K562 (cell line): Measurements from ENCODE around the gene SEC61A1. TPM values are rescaled to one million over a fixed set of nuclear protein-coding genes. Genes with fewer than 3 reads are reported as not detected.

ENCODE experiments used
- CREB1 ChIP-seq, 2 experiments: sonication (generic) in 1 of 2; formaldehyde crosslinking in 1 of 2; IDR thresholded peaks; 2 replicates each; pipeline versions ENCODE4 v1.6.1 to v1.8.0; 2012 to 2022; ENCODE audit warnings: inconsistent platforms in 1 of 2, mild to moderate bottlenecking in 1 of 2, missing genetic modification reagents in 1 of 2, moderate library complexity in 1 of 2
- ELF4 ChIP-seq: fragments of 450-650 bp; formaldehyde crosslinking; IDR thresholded peaks from 2 replicates; pipeline ENCODE4 v1.4.0; 2022; ENCODE audit warnings: missing genetic modification characterization
- HCFC1 ChIP-seq: IDR thresholded peaks from 2 replicates; pipeline ENCODE4 v1.6.1; 2012; ENCODE audit warnings: low read depth, low read length, improper control_type of control experiment
- JUN ChIP-seq, 2 experiments: sonication (generic) in 1 of 2; formaldehyde crosslinking in 1 of 2; IDR thresholded peaks; 2 replicates each; pipeline versions ENCODE4 v1.6.1 to v1.8.0; 2012 to 2022; ENCODE audit warnings: borderline replicate concordance in 2 of 2, mild to moderate bottlenecking in 2 of 2, improper control_type of control experiment in 1 of 2, low read depth in 1 of 2, low read length in 1 of 2, missing genetic modification reagents in 1 of 2
- KAT7 ChIP-seq: sonication (generic); formaldehyde crosslinking; IDR thresholded peaks from 2 replicates; pipeline ENCODE4 v1.8.0; 2022; ENCODE audit warnings: missing genetic modification reagents, mild to moderate bottlenecking, borderline replicate concordance
- MEF2D ChIP-seq: conservative IDR thresholded peaks from 2 replicates; pipeline ENCODE4 v1.6.1; 2016; ENCODE audit warnings: low read depth, missing genetic modification characterization, missing compliant biosample characterization
- SIN3A ChIP-seq, 2 experiments: fragments of 150-350 bp in 1 of 2; IDR thresholded peaks; 2 replicates each; pipeline ENCODE4 v1.6.1; 2011 to 2016; ENCODE audit warnings: borderline replicate concordance in 2 of 2, low read depth in 2 of 2, low read length in 2 of 2, mild to moderate bottlenecking in 2 of 2, moderate library complexity in 2 of 2; ENCODE audit not compliant: control insufficient read depth in 1 of 2
- SMARCE1 ChIP-seq: fragments of 450-650 bp; IDR thresholded peaks from 2 replicates; pipeline ENCODE4 v1.7.1; 2016; ENCODE audit warnings: mild to moderate bottlenecking
- TEAD1 ChIP-seq, 2 experiments: fragments of 450-650 bp in 1 of 2; sonication (generic) in 1 of 2; formaldehyde crosslinking; IDR thresholded peaks; 2 replicates each; pipeline versions ENCODE4 v1.4.0 to v1.8.0; 2020 to 2022; ENCODE audit warnings: mild to moderate bottlenecking in 2 of 2, missing genetic modification reagents in 1 of 2
- TSHZ1 ChIP-seq: fragments of 250-450 bp; sonication (Bioruptor Pico); IDR thresholded peaks from 2 replicates; pipeline ENCODE4 v1.4.0; 2020; ENCODE audit warnings: mild to moderate bottlenecking, moderate library complexity
- ZNF699 ChIP-seq: fragments of 250-450 bp; sonication (Bioruptor Pico); IDR thresholded peaks from 2 replicates; pipeline ENCODE4 v1.8.0; 2021; ENCODE audit warnings: mild to moderate bottlenecking, moderate library complexity; ENCODE audit not compliant: insufficient replicate concordance
- polyA plus RNA-seq, 8 experiments: library from polyadenylated mRNA; depleted of rRNA in 4 of 8; stranded (reverse) in 5 of 8; unstranded in 3 of 8; fragments of >200 nt; fragmentation: Nextera tagmentation in 2 of 8; fragmentation: Illumina TruSeq in 1 of 8; extraction: Ambion mirVana in 2 of 8; extraction: Trizol in 1 of 8; gene quantifications; 2 replicates each; pipeline versions ENCODE4 v1.2.1 to v1.2.3, GENCODE V29; 2011 to 2014; ENCODE audit warnings: inconsistent platforms in 1 of 8, missing spikeins in 1 of 8
- total RNA-seq, 7 experiments: library from RNA; depleted of rRNA in 6 of 7; stranded (reverse); fragments of >200 nt in 6 of 7; fragmentation: Illumina TruSeq in 2 of 7; extraction: Trizol in 2 of 7; gene quantifications; 2 replicates each; pipeline versions ENCODE4 v1.2.1 to v1.2.3, GENCODE V29; 2011 to 2021; ENCODE audit warnings: low replicate concordance in 1 of 7
- TF ChIP-seq, protein P1 (sequence below): fragments of 450-650 bp; IDR thresholded peaks from 2 replicates; pipeline ENCODE4 v1.6.1; 2014; ENCODE audit warnings: low read depth, mild to moderate bottlenecking, moderate library complexity, borderline replicate concordance
- TF ChIP-seq, protein P2 (sequence below): fragments of 250-450 bp; sonication (Bioruptor Pico); IDR thresholded peaks from 2 replicates; pipeline ENCODE4 v1.4.0; 2020

SEC61A1 gene
- total and polyA plus RNA-seq, 9 of the 15 experiments (the other 6 are each of a cell fraction or from before 2014, with no cell fraction given), result 1.9 to 140 (median 79.1) TPM

DNA sequence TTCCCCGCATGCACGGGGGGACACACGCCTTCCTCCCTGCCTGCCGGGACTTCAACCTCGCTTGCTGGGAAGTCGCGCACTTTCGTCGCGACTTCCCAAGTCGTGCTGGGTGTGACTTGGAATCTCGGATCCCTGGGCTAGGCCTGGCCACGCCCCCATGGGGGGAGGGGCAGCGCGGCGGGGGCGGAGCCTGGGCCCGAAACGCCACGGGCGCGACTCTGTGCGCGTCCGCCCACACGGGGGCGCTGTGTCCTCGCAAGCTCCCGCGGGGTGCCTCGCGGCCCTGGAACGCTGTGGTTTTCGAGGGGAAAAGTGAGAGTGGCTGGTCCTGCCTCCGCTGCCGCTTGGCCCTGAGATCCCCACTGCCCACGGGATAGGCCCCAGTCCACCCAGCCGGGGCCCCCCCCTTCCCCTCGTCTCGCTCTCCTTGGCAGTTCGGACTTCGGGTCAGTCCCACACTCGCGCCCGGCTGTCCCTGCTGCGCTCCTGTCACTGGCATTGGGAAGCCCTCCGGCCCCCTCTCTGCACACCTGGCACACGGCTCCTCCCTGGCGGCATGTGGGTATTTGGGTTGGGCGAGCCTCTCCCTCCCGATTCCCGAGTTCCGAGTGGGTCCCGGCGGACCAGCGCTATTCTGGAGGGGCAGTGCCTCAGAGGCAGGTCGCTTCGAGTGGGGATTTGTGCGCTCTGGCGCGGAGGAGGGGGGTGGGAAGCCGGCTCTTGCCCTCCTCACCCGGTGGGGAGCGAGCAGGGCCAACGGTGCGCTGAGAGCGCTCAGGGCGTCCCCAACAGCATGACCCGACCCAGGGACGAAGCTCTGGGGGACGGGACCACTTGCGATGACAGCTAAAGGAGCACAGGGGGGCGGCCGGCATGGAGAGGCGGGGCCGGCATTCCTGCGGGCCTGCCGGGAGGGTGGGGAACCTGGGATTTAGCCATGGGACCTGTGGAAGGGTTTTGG, 23.6 kb downstream of the SEC61A1 start (continued):
- TF ChIP-seq SIN3A (IDR thresholded peaks at IDR 0.05; ENCODE audit: borderline replicate concordance in 2 of 2, control insufficient read depth in 1 of 2, low read depth in 2 of 2, low read length in 2 of 2) (0 out of 4 replicates have a peak, but pooled peaks of 1 of the 2 experiments have one; percentile 42), MEF2D (tag) (no peak), SMARCE1 (peak; percentile 43; the same call in 1 of the 2 replicates), TSHZ1 (CRISPR knock-in tag) (no peak), ZNF699 (CRISPR knock-in tag) (no peak), HCFC1 (no peak; the same call in 1 of the 2 replicates), KAT7 (CRISPR knock-in tag) (no peak), JUN (IDR thresholded peaks at IDR 0.05; ENCODE audit: borderline replicate concordance, low read depth, low read length) (peak; percentile 19; the same call in 1 of the 2 replicates), JUN (CRISPR knock-in tag; IDR thresholded peaks at IDR 0.05; ENCODE audit: borderline replicate concordance) (no peak), TEAD1 (CRISPR knock-in tag; IDR thresholded peaks at IDR 0.05) (peak in 1 of 2 experiments; percentile 37; a peak in 1 of 4 replicates), ELF4 (no peak), CREB1 (IDR thresholded peaks at IDR 0.05) (peak; percentile 74), CREB1 (CRISPR knock-in tag; IDR thresholded peaks at IDR 0.05) (peak; percentile 72; the same call in 1 of the 2 replicates)
- TF ChIP-seq, protein P1, sequence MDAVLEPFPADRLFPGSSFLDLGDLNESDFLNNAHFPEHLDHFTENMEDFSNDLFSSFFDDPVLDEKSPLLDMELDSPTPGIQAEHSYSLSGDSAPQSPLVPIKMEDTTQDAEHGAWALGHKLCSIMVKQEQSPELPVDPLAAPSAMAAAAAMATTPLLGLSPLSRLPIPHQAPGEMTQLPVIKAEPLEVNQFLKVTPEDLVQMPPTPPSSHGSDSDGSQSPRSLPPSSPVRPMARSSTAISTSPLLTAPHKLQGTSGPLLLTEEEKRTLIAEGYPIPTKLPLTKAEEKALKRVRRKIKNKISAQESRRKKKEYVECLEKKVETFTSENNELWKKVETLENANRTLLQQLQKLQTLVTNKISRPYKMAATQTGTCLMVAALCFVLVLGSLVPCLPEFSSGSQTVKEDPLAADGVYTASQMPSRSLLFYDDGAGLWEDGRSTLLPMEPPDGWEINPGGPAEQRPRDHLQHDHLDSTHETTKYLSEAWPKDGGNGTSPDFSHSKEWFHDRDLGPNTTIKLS, result no peak
- TF ChIP-seq, protein P2, sequence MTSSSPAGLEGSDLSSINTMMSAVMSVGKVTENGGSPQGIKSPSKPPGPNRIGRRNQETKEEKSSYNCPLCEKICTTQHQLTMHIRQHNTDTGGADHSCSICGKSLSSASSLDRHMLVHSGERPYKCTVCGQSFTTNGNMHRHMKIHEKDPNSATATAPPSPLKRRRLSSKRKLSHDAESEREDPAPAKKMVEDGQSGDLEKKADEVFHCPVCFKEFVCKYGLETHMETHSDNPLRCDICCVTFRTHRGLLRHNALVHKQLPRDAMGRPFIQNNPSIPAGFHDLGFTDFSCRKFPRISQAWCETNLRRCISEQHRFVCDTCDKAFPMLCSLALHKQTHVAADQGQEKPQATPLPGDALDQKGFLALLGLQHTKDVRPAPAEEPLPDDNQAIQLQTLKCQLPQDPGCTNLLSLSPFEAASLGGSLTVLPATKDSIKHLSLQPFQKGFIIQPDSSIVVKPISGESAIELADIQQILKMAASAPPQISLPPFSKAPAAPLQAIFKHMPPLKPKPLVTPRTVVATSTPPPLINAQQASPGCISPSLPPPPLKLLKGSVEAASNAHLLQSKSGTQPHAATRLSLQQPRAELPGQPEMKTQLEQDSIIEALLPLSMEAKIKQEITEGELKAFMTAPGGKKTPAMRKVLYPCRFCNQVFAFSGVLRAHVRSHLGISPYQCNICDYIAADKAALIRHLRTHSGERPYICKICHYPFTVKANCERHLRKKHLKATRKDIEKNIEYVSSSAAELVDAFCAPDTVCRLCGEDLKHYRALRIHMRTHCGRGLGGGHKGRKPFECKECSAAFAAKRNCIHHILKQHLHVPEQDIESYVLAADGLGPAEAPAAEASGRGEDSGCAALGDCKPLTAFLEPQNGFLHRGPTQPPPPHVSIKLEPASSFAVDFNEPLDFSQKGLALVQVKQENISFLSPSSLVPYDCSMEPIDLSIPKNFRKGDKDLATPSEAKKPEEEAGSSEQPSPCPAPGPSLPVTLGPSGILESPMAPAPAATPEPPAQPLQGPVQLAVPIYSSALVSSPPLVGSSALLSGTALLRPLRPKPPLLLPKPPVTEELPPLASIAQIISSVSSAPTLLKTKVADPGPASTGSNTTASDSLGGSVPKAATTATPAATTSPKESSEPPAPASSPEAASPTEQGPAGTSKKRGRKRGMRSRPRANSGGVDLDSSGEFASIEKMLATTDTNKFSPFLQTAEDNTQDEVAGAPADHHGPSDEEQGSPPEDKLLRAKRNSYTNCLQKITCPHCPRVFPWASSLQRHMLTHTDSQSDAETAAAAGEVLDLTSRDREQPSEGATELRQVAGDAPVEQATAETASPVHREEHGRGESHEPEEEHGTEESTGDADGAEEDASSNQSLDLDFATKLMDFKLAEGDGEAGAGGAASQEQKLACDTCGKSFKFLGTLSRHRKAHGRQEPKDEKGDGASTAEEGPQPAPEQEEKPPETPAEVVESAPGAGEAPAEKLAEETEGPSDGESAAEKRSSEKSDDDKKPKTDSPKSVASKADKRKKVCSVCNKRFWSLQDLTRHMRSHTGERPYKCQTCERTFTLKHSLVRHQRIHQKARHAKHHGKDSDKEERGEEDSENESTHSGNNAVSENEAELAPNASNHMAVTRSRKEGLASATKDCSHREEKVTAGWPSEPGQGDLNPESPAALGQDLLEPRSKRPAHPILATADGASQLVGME (CRISPR knock-in tag), result no peak
